CD4-positive, alpha-beta T cell treated with Interleukin-2 at 100 ng/mL for 4 hours (primary cell): ENCODE results near the gene KIF5A.

Source experiments
- DNase-seq: peaks from one replicate; pipeline ENCODE4 v3.0.0-alpha.2; 2020; ENCODE audit warnings: low spot score

KIF5A gene

DNA sequence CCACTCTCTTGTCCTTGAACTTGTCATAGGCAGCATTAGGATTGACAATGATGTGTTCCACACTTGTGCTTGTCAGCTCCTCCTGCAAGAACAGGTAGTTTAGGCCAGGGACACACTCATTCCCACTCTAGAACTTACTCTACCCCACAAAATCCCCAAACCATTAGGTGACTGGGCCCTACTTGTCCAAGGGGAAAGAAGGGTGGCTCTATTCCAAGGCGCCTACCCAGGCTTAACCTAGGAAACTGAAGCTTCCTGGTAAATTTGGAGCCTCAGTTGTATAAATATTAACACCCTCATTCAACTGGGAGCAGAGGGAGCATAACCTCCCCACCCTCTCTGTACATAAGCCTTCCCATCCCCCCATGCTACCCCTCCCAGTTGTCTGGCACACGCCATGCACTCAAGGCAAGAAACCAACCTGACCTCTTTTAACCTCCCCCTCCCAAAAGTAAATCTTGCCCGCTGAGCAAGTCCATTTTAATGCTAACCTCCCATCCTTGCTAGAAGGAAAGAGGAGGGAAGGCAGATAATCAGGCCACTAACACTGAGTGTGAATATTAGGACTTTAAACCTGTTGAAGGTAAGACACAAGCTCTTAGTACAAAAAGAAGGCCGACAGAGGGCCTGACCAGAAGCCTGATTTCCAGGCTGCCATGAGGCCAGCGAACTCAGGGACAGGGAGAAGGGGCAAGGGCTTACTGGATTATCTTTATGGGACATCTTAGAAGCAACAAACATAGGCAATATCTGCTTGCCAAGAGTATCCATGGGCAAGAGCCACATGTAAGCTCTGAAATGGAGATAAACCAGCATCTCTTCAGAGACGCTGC lies 13.9 kb upstream of the KIF5A start:
- DNase-seq, result no peak

GRCh38 chr12:57536597-57536942 lies 13.3 kb upstream of the KIF5A start:
- DNase-seq, result no peak

DNA sequence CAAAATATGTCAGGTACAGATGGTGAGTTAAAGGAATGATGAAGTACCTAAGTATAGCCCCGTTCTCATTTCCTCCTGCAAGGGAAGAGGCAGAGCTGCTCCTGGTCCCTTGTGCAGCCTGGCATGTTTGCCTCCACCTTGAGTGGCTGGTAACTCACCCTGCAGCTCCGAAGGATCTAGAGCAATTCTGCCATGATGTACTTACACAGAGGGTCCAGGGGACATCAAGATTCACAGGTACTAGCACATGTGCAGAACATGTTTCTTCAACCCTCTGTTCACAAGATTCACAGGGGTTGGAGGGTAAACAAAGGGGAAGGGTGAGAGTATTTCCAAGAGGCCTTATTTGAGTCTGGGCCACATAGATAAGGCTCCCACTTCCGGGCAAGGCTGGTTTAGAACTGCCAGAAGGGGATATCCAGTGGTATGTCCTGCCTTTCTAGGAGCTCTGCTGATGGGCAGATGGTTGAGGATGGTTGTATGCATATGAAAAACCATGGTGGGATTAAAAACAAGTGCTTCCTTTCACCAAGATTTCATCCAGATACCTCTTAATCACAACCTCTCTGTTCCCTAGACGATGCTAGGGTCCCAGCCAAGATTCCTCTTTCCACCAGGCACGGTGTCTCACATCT lies 10.6 kb upstream of the KIF5A start:
- DNase-seq, result no peak

- DNase-seq, result no peak
Measured at GRCh38 chr12:57541001-57541400, 8.8 kb upstream of the KIF5A start.

DNA sequence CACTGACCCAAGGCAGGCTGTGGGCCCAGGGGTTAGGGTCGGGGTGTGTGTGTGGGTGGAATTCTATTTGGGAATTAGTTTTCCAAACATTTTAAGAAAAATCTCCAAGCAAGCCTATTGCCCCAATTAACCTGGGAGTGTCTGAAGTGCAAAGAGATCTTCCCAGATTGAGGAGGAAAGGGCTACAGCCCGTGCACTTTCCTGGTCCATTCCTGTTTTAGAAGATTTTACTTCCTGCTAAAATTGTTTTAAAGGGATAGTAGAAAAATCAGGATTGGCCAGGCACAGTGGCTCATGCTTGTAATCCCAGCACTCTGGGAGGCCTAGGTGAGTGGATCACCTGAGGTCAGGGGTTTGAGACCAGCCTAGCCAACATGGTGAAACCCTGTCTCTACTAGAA lies 8.1 kb upstream of the KIF5A start:
- DNase-seq, result no peak

- DNase-seq, result no peak
Measured at GRCh38 chr12:57543581-57543980, 6.3 kb upstream of the KIF5A start.

- DNase-seq, result no peak
Measured at GRCh38 chr12:57545809-57546437, 3.9 kb upstream of the KIF5A start.

- peak; percentile 96 for DNase-seq
Measured at GRCh38 chr12:57546438-57547287, 3.2 kb upstream of the KIF5A start, which contains the start of gene DCTN2. DCTN2 (minus strand) TSS chr12:57547192; CDS start chr12:57547063, 129 bp downstream.

DNA sequence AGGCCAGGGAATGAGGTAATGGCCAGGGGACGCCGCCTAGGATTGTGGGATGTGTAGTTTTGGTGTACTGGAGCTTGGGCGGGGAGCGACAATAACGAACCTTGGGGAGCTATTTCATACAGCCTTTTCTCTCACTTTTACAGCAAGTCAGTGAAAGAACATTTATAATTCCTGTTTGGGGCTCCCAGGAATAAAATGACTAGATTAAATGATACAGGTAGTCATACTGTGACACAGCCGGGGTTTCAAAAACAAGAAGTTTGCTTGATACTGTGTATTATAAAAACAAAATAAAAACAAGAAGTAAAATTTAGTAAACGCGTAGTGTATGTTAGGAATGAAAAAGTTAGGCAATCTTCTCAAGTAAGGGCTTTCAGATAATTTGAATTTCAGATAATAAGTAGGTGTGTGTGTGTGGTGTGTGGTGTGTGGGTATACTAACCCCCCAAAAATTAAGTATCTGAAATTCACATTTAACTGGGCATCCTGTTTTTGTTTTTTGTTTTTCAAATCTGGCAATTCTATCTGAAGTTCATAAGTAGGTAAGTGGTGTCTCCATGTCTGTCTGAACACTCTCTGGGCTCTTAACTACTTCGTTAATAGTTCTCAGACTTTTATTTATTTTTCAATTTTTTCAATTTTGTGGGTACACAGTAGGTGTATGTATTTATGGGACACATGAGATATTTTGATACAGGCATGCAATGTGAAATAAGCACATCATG lies 2.4 kb upstream of the KIF5A start:
- DNase-seq, result no peak

GRCh38 chr12:57548013-57548315 lies 1.9 kb upstream of the KIF5A start:
- DNase-seq, result no peak

DNA sequence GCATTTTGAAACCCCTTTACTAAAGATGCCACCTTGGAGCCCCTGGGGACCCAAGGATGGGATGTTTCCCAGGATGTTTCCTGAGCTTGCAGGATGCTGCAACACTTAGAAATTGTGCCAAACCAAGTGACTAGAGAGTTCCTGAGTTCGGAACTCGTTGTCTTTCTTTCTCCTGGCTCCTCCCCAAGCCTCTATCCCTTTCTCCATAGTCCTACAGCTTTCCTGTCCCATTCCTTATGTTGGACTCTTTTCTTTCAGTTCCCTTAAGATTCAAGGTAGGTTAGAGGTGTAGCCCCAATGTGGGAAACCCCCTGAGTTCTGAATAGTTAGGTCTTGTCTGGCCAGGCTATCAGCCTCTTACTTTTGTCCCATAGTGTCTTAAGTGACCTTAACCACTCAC lies 1.4 kb upstream of the KIF5A start:
- DNase-seq, result no peak

DNA sequence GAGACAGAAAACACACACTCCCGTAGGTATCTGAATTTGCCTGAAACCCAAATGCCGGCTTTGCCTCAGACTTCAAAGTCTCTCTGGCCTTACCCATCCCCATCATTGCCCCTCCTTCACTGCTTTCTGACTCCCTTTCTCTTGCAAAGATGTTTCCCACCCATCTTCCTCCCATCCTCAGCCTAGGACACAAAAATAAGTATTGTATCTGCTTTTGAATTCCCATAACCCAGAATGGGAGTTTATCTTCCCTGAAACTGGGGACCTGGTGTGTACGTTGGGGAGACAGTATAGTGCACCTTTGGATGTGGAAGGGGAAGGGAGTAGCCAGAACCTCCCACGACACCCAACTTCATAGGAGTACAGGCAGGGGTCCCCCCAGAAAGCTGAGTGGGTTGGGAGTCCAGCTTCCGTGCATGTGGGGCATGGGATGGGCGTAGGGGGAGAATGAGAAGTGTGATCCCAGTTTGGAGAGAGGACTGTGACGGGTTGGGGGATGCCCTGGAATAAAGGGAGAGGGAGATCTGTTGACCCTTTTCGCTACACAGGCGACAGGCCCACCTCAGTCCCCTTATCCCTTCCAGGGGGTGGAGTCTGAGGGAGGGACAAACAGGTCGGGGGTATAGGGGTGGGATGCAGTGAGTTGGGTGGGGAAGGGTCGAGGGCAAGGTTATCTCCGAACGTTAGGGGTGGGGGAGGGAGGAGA lies 488 bp upstream of the KIF5A start:
- no peak for DNase-seq

GRCh38 chr12:57550641-57551549 lies 1.1 kb downstream of the KIF5A start:
- no peak for DNase-seq

- no peak for DNase-seq
Measured at GRCh38 chr12:57551637-57552305, 1.9 kb downstream of the KIF5A start.

DNA sequence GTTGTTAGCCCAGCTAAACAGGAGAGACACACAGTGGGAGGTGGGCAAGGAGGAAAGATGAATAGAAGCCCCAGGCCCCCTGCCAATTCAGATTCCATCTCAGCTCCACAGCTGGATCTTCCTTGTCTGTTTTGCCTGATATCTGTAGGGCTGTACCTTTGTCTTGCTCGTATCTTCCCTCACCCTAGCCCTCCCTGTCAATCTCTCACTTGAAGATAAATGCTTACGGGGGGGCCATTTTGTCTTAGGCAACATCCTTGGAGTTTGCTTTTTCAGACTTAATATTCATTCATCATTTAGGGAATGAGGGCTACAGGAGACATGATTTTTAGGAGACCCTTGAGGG lies 2.4 kb downstream of the KIF5A start:
- DNase-seq, result no peak

DNA sequence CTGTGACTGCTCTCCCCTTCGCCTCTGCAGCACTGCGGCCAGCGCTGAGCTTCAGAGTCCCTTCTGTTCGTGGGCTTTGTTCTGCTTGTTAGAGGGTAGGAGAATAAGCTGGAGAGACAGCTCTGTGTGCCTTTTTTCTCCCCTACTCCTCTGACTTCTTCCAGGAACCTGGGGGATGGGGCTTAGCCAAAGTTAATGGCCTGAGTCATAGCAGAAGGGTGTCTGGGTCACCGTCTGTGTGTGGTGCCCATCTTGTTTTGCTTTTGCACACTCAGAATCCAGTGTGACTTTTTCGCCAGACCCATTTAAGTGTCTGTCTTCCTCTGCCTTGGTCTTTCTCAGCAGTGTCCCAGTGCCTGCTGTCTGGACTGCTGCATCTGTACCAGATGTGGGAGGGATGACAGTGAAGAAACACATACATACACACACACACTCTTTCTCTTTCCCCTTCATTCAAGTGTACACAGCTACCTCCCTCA lies 3.0 kb downstream of the KIF5A start:
- no peak for DNase-seq

DNA sequence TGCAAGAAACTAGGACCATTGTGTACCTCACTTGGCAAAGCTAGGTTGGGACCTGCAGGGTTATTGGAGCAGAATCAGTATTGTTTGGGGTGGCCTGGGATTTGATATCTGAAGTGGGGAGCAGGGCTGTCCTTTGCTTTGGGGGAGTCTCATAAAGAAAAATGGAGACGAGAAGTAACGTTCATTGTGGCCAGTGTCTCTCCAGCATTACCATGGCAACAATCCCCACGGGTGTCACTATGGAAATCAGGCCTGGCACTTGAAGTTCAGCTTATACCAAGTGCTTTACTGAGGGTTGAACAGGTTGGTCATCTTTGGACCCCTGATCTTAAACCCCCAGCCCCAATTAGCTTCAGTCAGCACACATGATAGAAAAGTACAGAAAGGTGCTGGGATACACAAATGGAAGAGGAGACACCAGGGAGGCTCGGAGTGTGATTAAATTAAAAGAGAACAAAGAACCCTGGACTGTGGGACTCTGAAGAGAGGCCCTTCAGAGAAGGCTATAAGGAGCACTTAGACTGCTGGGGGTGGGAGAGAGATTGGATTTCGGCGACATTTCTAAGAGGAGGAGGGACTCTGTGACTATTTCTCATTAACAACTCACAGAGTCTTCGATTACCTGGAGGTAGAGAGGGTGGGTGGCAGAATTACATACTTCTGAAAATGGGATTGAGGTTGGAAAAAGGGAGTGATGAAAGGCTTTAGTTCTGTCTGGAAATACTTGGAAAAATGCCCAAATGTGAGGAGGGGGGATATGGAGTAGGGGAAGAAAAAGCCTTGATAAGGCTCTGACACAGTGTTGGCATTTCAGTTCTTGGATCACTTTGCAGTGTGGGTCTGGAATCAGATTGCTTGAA lies 3.7 kb downstream of the KIF5A start:
- no peak for DNase-seq

DNA sequence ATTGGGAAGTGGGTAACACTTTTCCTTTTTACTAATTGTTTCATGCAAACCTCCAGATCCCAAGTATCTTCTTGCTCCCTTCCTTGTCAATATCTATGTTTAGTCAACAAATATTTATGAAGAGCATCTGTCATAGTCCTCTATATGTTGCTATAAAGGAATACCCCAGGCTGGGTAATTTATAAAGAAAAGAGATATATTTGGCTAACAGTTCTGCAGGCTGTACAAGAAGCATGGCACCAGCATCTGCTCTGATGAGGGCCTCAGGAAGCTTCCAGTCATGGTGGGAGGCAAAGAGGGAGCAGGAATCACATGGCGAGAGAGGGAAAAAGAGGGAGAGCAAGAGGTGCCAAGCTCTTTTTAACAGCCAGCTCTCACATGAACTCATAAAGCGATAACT lies 4.6 kb downstream of the KIF5A start:
- no peak for DNase-seq

GRCh38 chr12:57554897-57555296 lies 5.1 kb downstream of the KIF5A start:
- no peak for DNase-seq
